NCI-H345 treated with DMSO at 0.1 percent for 48 hours (cell line): ENCODE data around the gene RINT1.
"Not testable (repeated sequence)": the region's sequence is repeated elsewhere in the genome, so short reads cannot be mapped to it uniquely, and the experiment has no call there.

Experiments used
- DNase-seq: peaks from one replicate; lab custom pipeline; 2025; ENCODE audit not compliant: unreplicated experiment; lab: John Stamatoyannopoulos, UW

The RINT1 gene

DNA sequence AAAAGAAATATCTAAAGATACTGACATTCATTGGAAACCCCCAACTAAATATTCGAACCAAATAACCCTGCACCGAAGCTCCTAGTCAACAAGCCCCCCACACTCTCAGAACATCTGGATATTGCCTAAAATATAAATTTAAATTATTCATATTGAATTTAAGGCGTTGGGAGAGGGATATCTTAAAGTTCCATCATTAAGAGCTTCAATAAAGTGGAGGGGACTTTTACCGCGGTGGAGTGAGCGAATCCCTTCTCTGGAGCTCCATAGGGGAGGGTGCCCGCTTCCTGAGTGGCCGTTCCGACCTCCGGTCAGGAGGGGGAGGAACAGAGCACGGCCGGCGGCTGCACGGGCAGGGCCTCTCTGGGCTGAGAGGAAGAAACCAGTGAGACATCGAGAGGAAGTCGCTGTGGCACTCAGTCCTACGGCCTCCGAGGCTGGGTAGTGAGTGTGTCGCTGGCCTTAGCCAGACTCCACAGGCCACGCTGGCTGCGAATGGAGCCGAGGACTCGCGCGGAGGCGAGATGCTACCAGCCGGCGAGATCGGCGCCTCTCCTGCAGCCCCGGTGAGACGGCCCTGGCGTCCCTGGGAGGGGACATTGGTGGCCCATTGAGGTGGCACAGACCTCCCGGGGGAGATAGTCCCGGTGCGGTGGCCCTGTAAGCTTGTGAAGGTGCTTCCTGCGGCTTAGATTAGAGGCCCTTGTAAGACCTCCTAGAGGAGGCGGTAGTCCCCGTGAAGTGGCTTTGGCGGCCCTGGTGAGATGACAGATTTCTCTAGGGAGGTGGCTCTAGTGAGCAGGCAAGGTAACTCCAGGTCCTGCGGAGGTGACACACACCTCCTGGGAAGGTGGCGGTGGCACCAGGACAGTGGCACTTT is at the start of gene RINT1:
Gene RINT1, plus strand, starts transcription at position 410 of the 880 bp plus-strand sequence. Its CDS starts 115 bp downstream, at position 525.
- DNase-seq, result peak; percentile 91

DNA sequence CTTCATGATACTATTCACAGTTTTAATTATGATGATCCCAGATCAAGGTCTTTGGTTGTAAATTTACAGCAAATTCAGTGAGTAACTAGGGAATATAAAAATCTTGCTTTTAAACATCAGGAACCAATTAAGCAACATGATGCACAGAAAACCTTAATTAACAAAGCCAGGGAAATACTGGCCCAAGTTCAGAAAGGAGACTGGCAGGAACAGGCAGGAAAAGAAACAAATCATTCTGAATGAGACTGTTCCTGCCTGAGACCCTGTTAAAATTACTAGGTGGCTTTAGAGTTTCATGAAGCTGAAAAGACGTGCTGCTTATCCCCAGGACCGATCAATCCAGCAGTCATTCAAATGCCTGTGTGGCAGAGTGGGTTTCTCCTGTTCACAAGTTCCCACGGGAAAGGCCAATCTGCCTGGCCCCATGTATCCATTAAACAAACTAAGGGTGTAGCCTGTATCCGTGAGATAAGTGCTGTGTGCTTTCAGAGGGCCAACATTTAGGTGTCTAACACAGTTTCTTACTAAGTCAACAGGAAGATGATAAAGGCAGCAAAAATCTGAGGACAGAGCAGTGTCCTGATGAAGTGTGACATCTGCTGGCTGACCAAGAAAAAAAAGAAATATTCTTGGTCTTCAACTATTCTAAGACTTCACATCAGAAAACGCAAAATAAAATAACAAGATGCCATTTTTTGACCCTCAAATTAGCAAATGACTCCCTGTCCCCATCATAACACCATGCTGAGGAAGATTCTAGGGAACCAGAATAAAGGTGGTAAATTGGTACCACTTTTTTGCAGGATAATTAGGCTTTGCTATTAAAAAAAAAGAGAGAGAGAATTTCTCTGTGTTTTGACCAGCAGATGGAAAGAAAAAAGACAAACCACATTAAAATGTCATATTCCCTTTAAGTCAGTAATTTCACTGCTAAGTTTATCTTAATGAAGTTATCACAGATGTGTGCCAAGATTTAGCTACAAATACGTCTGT is 44.1 kb upstream of the RINT1 start:
- no peak for DNase-seq

GRCh38 chr7:105489409-105489808 is 42.6 kb upstream of the RINT1 start:
- no peak for DNase-seq

- DNase-seq, result no peak
Measured at GRCh38 chr7:105493196-105493922, 38.6 kb upstream of the RINT1 start.

DNA sequence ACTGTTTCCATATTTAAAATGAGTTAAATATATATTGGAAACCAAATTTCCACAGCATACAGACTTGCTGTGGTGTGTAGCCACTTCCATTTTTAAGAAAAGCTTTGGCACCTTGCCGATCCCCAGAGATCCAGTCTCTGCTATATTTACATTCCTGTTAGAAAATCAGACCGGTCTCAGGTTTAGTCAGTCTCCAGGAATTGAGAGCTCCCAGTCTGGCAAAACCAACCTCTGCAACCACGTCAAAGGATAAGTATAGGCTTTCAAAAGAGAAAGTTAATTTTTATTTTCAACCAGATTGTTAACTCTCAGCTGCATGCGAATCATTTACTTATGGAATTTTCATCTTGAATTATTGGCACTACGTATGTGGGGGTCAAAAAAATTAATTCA is 38.1 kb upstream of the RINT1 start:
- no peak for DNase-seq

DNA sequence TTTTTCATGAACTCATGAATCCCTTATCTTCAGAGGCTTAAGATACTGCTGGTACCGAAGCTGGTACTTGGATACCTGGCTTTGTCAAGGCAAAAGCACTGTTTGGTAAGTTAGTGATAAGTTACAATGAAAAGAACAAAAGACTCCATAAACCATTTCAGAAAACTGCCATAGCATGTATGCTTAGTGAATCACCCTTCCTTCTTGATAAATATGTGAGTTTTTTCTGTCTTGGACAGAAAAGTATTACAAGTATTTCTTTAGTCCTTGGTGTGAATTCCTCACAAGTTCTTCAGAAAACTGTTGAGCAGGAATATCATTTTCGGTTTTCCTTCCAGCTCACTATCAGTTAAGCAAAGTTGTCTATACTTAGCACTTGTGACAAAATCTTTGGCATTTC is 35.5 kb upstream of the RINT1 start:
- no peak for DNase-seq

GRCh38 chr7:105497016-105497415 is 35.0 kb upstream of the RINT1 start:
- no peak for DNase-seq

GRCh38 chr7:105502173-105502572 is 29.8 kb upstream of the RINT1 start:
- no peak for DNase-seq

DNA sequence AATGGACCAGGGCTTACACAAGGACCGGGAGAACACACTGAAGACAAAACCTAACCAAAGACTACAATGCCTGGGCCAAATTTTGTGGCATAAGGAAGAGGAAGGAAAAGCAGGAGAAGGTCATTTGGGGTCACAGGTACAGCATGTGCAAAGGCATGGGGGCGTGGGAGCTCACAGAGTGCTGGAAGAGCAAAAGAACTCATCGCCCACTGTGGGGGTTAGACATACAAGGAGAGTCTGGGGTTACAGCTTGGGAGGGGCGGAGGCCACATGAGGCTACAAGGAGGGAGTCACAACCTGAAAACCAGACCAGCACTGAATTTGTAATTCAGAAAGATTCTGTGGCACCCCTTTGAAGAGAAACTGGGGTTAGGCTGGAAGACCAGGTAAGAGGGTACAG is 19.6 kb upstream of the RINT1 start:
- DNase-seq, result no peak

DNA sequence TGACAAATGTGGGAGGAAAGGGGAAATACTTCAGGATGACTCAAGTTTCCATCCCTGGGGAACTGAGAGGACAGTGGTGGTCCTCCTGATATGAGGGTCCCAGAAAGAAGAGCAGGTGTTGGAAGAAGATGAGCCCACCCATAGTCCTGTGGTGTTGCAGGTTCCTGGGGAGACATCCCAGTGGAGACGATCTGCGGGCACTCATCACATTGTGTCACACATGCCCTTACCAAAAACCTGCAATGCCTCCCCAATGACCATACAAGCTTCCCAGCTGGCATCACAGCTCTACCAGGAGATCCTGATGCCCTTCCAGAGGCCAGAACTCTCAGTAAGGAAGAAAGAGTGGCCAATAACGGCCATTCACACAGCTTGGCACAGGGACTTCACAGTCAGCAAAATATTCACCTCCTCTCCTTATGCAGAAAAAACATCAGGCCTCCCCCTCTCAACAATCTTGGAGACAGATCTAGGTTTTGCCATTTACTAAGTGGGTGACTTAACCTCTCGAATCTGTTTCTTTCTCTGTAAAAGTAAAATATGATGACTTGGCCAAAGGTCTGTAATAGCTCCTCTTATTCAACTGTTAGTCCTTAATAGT is 19.0 kb upstream of the RINT1 start:
- DNase-seq, result no peak

GRCh38 chr7:105515610-105516009 is 16.4 kb upstream of the RINT1 start:
- DNase-seq, result not testable (repeated sequence)

DNA sequence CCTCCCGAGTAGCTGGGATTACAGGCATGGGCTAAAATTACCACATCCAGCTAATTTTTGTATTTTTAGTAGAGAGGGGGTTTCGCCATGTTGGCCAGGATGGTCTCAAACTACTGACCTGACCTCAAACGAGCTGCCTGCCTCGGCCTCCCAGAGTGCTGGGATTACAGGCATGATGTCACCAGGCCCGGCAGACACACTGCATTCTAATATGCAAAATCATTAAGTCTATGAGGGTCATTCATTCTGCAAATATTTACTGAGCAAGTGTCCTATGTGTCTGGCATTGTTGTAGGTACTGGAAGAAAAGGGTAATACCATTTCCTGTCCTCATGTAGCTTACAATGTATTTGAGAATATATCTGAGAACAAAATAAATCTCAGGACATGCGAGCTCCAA is 12.6 kb upstream of the RINT1 start:
- no peak for DNase-seq

- not testable (repeated sequence) for DNase-seq
Measured at GRCh38 chr7:105520620-105521019, 11.4 kb upstream of the RINT1 start.

DNA sequence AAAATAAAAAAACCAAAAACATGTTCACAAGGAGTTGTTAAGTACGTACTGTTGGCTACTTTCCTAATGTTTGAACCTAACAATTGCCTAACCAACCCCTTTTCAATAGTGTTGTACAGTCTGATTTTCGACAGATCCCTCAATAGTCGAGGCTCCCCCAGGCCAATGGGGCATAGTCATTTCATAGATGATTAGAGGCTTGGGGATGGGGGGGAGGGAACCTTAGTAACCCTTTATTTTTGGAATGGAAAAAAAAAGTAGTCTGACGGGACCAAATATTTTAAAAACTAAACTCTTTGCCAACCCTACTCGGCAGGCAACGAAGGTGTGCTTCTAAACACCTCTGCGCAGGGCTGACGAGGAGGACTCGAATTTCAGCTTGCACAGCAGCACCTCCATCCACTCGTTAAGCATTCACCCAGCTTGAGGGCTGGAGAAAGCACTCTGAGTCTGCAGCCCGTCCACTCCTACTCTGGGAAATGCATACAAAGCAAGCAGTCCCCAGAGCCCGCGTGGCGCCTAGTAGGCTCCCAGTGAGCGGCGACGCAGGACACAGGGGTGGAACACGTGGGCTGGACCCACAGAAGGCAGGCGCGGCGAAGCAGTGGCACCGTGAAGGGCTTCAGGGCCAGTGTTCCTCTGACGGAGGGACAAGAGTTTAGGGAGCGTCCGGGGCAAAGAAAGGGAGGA is 10.8 kb upstream of the RINT1 start:
- peak; percentile 28 for DNase-seq

DNA sequence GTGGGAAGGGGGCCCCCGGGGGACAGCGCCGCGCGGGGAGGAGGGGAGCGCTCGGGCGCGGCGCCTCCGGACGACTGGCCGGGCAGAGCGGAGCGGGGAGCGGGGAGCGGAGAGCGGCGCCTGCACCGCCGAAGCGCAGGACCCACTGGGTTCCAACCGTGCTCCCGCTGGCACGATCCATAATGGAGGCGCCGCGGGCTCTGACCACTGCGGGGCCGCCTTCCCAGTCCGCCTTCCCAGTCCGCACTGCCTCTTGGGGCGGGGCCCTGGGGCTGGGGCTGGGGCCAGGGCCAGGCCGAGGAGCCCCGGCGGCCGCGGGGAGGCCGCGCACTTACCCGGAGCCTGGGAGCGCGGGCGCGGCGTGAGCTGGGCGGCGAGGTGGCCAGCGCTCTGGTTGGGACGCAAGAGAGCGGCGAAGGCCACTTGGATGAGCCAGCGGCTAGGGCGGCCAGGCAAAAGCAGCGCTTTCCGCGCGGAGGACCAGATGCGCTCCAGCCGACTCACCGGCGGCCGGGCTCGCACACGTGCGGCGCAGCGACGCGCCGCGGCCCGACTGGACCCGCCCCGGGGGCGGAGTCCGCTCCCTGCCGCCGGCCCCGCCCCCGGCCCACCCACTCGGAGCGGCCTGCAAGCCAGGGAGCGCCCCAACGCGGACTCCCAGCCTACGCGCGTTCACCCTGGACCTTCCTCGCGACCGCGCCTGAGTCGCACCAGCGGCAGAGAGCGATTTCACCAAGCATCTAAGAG is 10.1 kb upstream of the RINT1 start, which contains the start of gene PUS7:
Gene PUS7, minus strand, starts transcription at position 555 of the 747 bp plus-strand sequence. CDS start 13,759 bp downstream, outside the sequence.
- DNase-seq, result peak; percentile 78

- not testable (repeated sequence) for DNase-seq
Measured at GRCh38 chr7:105524423-105524822, 7.6 kb upstream of the RINT1 start.

- DNase-seq, result no peak
Measured at GRCh38 chr7:105524840-105525239, 7.2 kb upstream of the RINT1 start.

DNA sequence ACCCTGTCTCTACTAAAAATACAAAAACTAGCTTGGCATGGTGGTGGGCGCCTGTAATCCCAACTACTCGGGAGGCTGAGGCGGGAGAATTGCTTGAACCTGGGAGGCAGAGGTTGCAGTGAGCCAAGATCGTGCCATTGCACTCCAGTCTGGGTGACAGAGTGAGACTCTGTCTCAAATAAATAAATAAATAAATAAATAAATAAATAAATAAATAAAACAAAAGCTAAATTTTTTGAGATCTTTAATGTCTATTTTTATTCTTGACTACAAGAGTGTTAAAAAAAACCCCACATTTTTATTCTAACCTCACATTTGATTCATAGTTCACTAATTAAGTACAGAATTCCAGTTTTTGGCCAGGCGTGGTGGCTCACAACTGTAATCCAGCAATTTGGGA is 4.3 kb upstream of the RINT1 start:
- DNase-seq, result not testable (repeated sequence)

DNA sequence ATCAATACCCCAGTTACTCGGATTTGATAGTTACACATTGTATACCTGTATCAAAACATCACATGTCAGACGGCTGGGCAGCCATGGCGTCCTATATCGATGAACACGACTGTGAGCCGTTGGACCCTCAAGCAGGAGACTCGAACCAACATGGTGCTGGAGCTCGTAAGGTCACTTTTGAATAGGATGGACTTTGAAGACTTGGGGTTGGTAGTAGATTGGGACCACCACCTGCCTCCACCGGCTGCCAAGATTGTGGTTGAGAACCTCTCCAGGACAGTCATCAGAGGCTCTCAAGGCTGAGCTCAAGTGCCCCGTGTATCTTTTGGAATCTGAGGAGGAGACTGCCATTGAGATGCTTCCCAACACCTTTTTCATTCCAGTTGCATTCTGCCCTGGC is 1.9 kb upstream of the RINT1 start:
- no peak for DNase-seq
